Activated CD4-positive, CD25-positive, alpha-beta regulatory T cell treated with anti-CD3 and anti-CD28 coated beads, Interleukin-2, amount 50 U/mL, for 24 hours (primary cell): ENCODE results near the gene RCAN3.
"Not testable (repeated sequence)": the region's sequence is repeated elsewhere in the genome, so short reads cannot be mapped to it uniquely, and the experiment has no call there.

Experiments used
- ATAC-seq, 2 donors: fragments of 150-1000 bp; cut with Tn5 transposase; one replicate each; pipeline ENCODE4 v1.10.0; 2021; ENCODE audit warnings: mild to moderate bottlenecking in 1 of 2, moderate library complexity in 1 of 2

The RCAN3 gene

DNA sequence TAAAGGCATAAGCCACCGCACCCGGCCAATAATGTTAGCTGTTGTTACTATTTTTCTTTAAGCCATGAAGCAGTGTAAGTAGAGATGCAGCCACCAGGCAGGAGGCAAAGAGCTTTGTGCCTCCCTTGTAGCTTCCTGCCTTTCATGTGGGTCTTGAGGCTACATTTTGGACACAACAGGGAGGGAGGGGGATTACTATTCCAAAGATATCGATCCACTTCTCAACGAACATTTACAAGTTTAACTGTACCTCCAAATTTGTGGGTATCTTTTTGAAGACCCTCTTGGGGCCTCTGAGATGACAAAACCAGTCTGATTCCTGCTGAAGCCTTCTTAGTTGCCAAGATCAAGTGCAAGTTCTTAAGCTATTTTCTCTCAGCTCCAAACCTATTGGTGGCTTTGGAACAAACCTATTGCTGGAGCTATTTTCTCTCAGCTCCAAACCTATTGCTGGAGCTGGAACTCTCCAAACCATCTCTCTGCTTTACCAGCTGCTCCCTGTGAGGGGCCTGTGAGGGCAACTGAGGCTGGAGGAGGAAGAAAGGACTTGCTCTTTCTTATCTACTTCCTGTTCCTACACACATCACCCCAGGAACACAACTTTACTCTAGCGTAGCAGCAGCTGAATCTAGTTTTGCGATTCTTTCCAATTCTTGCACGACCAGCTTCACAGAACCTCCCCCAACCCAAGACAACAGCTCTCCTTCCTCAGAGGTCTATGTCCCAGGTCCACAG is 16.1 kb upstream of the RCAN3 start:
- no peak for ATAC-seq

DNA sequence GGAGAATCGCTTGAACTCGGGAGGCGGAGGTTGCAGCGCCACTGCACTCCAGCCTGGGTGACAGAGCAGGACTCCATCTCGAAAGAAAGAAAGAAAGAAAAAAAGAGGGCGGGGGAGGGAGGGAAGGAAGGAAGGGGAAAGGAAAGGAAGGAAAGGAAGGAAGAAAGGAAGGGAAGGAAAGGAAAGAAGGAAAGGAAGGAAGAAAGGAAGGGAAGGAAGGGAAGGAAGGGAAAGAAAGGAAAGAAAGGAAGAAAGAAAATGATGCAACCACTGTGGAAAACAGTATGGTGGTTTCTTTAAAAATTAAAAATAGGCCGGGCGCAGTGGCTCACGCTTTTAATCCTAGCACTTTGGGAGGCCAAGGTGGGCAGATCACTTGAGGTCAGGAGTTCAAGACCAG is 15.2 kb upstream of the RCAN3 start:
- ATAC-seq: no peak

DNA sequence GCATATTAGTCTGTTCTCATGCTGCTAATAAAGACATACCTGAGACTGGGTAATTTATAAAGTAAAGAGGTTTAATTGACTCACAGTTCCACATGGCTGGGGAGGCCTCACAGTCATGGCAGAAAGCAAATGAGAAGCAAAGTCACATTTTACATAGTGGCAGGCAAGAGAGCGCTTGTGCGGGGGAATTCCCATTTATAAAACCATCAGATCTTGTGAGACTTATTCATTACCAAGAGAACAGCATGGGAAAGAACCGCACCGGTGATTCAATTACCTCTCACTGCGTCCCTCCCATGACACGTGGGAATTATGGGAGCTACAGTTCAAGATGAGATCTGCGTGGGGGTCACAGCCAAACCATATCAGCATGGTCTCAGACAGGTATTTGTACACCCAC is 14.5 kb upstream of the RCAN3 start:
- ATAC-seq: peak; percentile 82 to 85

DNA sequence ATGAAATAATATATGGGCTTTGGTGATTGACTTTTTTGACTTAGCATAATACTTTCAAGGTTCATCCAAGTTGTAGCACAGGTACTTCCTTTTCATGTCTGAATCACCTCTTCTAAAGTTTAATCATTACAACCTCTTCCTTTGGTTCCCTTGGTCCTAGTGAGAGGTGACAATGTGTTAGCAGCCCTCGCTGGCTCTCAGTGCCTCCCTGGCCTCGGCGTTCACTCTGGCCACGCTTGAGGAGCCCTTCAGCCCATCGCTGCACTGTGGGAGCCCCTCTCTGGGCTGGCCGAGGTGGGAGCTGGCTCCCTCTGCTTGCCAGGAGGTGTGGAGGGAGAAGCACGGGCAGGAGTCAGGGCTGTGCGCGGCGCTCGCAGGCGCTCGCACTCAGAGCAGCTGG is 13.0 kb upstream of the RCAN3 start:
- no peak for ATAC-seq

DNA sequence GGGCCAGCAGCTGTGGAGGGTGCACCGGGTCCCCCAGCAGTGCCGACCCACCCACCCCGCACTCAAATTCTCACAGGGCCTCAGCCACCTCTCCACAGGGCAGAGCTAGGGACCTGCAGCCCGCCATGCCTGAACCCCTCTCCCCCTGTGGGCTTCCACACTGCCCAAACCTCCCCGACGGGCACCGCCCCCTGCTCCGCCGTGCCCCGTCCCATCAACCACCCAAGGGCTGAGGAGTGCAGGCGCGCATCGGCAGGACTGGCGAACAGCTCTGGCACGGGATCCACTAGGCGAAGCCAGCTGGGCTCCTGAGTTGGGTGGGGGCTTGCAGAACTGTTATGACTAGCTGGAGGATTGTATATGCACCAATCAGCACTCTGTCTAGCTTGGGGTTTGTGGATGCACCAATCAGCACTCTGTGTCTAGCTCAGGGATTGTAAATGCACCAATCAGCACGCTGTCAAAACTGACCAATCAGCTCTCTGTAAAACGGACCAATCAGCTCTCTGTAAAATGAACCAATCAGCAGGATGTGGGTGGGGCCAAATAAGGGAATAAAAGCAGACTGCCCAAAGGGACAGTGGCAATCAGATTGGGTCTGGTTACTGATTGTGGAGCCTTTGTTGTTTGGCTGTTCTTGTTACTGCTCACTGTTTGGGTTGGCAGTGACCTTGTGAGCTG is 12.4 kb upstream of the RCAN3 start:
- no peak for ATAC-seq

DNA sequence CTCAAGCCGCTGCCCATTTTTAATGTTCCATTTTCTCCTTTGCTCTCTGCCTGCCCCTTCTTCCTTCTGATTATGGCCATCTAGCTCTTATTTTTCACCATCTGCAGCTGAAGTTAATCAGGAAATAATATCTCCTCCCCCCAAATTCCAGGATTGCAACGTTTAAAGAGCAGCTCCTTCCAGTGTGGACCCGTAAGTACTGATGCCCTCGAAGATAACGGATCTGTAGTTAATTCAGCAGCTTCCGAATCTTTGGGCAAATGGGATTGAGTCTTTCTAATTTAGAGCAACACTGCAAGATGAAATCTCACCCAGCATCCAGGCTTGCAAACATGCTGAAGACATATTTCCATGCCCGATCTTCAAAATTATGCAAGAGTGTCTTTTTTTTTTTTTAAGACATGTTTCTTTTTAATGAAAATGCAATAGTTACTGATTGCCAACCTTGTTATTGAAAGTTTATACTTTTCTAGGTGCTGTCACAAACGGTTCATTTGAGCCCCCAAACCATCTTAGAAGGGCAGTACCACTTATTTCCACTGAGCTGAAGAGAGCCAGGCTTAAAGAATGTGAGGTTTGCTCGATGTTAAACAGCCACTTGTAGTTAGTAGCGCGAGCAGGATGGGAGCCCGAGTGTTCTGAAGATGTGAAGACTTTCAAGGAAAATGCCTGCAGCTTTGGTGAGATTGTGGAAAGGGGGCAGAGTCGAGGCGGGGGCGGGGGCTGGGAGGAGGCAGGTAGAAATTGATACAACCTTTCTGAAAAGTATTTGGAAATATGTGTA is 10.9 kb upstream of the RCAN3 start:
- no peak for ATAC-seq

DNA sequence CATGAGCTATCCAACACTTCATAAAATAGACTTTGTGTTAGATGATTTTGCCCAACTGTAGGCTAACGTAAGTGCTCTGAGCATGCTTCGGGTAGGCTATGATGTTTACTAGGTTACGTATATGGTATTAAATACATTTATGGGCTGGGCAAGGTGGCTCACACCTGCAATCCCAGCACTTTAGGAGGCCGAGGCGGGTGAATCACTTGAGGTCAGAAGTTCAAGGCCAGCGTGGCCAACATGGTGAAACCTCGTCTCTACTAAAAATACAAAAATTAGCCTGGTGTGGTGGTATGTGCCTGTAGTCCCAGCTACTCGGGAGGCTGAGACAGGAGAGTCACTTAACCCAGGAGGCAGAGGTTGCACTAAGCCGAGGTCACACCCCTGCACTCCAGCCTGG is 9.7 kb upstream of the RCAN3 start:
- not testable (repeated sequence) for ATAC-seq

DNA sequence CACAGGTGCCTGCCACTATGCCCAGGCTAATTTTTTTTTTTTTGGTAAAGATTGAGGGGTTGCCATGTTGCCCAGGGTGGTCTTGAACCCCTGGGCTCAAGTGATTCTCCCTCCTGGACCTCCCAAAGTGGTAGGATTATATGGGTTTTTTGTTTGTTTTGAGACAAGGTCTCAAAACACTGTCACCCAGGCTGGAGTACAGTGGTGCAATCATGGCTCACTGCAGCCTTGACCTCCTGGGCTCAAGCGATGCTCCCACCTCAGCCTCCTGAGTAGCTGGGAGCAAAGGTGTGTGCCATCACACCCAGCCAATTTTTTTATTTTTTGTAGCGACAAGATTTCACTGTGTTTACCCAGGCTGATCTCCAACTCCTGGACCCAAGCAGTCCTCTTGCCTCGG is 8.9 kb upstream of the RCAN3 start:
- ATAC-seq: no peak

DNA sequence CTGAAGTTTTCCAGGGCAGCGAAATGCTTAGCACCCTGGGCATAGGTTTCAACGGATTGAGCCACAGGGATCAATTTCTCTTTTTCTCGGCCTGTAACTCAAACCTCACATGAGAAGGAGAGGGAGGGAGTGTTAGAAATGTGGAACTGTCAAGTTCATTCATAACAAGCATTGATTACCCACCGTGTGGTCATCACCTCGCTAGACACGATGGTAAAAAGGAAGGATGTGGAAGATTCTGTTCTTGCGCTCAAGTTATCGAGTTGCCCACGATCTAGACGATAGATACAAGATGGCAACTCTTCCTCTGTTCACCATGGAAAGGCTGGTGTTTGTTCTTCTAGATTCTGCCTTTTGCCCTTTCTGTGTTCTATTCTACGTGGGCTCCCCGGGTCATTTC is 4.0 kb upstream of the RCAN3 start:
- no peak for ATAC-seq

DNA sequence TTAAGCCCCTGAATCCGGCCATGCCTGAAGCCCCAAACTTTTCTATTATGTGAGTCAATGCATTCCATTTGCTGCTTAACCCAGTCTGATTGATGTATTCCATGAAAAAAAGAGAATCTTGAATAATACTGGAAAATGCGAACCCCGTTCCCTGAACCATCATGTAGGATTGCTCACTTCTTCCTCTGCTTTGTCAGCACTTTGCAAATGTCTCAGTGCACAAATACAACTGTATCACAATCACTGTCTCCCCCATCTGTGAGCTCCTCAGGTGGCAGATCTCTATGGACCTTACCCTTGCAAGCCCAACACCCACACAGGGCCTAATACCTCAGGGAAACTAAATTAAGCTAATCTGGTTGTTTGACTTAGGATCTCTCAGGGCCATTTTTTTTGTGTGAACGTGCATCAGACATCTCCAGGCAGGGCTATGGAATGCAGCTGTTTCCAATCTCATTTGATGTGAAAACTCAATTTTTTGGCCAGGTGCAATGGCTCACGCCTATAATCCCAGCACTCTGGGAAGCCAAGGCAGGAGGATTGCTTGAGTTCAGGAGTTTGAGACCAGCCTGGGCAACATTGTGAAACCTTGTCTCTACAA is 2.1 kb upstream of the RCAN3 start:
- no peak for ATAC-seq

DNA sequence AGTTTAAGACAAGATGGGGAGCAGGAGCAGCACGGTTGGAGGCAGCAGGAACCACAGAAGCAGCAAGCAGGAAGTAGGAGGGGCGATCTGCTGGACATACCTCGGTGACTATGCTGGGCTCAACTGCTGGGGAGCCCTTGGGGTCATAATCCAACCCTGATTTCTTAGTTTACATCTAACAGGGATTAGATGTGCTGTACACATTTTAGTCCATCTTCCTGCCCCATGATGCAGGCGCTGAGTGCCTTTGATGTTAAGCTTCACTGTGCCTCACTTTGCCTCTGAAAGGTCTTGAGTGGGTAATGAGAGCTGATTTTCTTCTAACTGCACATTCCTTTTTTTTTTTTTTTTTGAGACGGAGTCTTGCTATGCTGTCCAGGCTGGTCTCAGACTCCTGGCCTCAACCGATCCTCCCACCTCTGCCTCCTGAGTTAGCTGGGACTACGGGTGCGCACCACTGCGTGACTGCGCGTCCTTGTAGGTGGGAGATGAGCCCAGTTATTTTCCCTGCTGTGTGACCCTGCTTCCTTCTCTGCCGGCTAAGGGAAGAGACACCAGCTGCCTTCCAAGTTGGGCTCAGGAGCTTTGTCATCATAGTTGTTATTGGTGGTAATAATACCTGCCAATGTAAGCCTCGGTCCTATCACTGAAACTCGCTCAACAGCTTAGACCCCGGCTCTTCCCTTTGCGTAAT is 1.1 kb upstream of the RCAN3 start:
- peak; percentile 0 to 3 for ATAC-seq

DNA sequence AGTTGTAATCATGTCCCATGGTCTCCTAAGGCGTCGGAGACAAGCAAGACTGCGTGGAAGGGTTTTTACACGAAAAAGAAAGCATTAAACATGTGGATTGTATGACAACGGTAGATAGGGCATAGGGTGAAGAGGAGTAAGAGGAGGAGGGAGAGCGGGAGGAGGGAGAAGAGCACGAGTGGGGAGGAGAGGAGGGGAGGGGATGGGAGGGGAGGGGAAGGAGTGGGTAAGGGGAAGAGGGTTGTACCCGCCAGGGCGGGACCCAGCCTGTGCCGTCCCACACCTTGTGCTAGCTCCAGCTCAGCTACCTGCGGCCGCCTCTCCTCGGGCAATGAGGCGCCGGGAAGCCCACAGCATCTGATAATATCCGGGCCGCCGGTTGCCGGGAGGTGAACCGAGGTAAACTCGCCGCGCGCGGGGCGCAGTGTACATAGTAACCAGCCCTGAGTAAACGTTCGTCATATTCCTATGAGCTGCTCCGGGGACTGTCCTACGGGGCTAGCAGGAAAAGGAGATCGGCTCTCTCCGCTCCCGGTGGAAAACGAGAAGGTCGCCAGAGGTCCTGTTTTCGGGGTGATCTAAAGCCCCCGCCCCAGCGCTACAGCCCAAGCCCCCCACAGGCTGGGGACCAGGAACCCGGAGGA is 449 bp upstream of the RCAN3 start:
- peak; percentile 60 to 64 for ATAC-seq

DNA sequence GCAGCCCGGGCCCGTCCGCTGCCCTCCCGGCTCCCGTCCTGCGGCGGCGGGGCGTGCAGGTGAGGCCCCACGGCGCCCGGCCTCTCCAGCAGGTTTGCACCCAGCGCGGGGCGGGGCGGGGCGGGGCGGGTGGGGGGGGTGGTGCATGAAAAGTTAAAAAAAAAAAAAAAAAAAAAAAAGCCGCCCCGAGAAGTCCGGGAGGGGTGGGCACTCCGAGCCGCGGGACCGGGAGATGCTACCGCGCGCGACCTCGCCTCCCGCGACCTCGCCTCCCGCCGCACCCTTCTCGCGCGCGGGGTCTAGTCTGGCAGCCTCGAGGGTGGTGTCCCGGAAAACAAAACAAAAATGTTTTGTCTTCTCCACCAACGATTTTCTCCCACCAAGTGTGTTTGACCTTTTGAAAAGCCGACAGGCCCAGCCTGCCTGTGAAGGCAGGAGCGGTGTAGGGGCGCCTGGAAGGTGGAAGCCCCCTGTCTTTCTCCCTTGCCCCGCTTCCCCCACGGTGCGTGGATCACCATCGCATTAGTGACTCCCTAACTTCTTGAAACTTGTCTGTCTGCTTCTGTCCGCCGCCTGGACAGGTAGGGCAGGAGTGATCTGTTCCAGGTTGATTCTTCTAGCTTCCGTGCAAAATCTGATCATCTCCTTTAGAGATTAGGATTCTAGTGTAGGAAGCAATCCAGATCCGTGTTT is 569 bp downstream of the RCAN3 start:
- ATAC-seq: no peak

DNA sequence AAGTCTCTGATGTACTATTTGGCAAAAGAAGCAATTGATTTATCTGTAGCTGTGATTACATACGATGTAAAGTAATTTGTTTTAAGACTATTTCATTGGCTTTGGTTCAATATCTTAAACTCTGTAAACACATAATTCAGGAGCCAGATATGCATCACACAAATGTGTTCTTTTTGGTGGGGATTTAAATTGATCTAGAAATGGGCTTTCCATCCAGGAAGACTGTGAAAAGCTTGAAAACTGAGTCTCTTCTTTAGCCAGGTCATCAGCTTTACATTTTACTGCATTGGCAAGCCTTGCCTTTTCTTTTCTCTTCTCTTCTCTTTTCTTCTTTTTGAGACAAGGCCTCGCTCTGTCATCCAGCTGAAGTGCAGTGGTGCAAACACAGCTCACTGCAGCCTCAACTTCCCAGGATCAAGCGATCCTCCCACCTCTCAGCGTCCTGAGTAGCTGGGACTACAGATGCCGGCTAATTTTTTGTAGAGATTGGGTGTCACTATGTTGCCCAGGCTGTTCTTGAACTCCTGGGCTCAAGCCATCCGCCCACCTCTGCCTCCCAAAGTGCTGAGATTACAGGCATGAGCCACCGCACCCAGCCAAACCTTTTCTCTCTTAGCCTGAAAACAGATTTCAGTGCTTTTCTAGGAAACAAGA is 1.4 kb downstream of the RCAN3 start:
- no peak for ATAC-seq

DNA sequence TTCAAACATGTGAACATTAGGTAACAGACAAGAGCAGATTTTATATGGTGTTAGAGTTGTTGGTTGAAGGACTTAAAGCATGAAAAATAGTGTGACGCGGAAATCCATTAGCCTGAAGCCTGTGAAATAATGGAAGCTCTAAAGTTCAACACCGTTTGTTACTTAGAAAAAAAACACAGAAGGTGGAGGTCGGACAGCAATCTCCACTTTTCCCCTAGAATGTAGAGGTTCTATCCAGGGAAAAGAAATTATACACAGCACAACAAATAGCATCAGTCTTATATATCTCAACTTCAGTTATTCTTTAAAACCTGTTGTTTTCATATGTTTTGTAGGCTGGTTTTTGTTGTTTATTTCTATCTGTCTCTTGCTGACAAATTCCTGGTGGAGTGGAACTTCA is 1.9 kb downstream of the RCAN3 start:
- ATAC-seq: no peak

DNA sequence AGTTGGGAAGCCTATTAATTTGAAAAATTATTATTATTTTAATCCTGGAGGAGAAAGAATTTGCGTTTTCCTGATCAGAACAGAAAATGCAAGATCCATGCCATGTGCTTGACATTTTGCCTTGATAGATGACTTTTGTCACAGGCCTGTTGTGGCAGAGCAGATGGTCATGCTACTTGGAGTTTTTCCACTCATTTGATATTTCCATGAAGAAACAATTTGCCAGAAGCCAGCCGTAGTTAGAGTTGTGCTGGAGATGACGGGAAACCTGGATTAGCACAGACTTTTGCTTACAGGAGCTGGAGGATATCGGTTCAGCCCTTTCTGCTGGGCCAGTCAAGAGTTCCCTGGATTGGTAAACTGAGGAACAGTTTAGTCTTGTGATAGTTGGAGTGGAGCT is 3.2 kb downstream of the RCAN3 start:
- ATAC-seq: no peak

DNA sequence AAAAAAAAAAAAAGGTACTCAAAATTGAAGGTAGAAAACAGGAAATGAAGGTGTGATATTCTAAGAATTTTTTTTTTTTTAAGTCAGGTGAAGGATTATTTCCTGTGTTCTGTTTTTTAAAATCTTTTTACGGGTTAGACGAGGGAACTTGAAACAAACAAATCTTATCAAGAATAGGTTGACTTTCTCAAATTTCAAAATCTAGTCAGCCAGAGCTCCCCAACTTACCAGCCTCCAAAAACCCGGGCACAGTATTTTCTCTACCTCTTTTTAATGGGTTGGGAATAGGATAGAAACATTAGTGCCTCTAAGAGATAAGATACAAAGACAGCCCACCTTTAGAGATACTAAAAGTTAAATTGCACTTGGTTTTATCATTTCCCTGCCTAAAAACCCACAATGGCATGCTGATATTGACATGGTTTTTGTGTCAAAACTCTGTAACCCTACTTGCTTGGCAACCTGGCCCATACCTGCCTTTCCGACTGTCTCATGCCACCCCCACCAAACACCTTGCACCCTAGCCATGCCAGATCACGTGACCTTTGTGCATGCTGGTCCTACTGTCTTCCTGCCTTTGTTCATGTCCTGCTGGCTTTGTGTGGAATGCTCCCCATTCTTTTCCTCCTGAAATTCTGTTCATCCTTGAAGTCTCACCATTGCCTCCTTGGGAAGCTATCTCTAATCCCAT is 4.2 kb downstream of the RCAN3 start:
- no peak for ATAC-seq

DNA sequence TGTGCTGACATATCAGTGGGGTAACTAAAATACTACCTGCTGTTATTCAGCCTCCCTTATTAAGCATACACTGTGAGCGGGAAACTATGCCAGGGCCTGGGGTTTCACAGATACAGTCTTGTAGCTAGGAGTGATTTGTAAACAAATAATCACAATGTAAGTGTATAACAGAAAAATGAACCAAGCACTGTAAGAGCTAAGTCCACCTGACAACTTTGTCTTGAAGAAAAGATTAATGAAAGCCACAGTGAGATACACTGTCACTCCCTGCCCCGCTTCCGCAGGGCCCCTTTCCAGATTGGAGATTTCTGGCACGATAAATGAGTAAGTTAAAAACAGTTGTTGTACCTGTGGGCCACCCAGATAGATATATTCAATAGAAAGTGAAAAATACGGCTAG is 4.8 kb downstream of the RCAN3 start:
- ATAC-seq: no peak

DNA sequence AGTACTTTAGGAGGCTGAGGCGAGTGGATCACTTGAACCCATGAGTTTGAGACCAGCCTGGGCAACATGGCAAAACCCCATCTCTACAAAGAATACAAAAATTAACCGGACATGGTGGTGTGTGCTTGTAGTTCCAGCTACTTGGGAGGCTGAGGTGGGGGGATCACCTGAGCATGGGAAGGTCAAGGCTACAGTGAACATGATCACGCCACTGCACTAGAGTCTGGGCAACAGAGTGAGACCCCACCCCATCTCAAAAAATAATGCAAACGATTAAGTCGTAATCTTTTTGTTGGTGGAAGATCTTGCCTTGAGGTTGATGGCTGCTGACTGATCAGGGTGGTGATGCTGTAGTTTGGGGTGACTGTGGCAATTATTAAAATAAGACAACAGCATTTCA is 6.3 kb downstream of the RCAN3 start:
- no peak for ATAC-seq

DNA sequence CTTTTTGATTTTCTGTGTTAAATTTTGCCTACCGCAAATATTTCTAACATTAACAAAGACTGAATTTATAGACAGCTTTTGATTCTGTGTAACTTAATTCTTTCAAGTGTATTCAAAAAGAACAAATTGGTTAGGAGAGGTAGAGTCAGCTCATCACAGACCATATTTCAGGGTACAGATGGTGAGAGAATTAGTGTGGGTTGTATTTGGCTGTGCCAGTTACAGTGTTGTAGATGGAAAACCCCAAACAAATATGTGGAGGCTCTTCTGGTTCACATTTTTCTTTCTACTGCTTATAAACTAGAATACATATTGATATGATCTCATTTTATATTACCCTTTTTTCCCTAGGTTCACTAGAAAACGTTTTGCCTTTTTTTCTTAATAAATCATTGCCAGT is 11.1 kb downstream of the RCAN3 start:
- no peak for ATAC-seq

DNA sequence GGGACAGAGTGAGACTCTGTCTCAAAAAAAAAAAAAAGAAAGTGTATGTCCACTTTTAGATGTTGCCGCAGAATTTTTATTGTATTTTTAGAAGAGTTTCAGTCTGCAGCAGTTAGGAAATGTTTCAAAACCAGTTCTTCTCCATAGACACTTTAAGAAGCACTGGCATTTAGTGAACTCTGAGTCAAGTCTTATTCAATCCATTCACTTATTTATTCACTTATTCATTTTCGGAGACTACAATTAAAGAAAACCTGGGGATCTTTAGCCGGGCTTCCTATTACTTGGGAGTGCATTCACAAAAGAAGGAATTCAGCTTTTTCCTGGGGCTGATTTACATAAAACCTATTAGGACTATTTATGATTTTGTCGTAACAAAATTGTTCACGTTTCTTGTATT is 12.3 kb downstream of the RCAN3 start:
- ATAC-seq: no peak
